CD4-positive, CD25-positive, alpha-beta regulatory T cell (primary cell): ENCODE results near the gene GEMIN4. TPM values are rescaled to one million over a fixed set of nuclear protein-coding genes. Genes with fewer than 3 reads are reported as not detected.
"Not testable (repeated sequence)": the region's sequence is repeated elsewhere in the genome, so short reads cannot be mapped to it uniquely, and the experiment has no call there.

ENCODE experiments used
- ATAC-seq, 2 donors: fragments of 150-1000 bp; cut with Tn5 transposase; one replicate each; pipeline ENCODE4 v1.10.0; 2021; ENCODE audit warnings: low read depth in 2 of 2, moderate number of reproducible peaks in 2 of 2, moderate library complexity in 1 of 2
- DNase-seq, 3 donors: peaks; one replicate each; pipeline versions ENCODE4 v3.0.0 to v3.0.0-alpha.2; 2012 to 2022; ENCODE audit warnings: mixed read lengths in 1 of 3
- H3K27ac ChIP-seq: one replicate; pipeline ENCODE4 v1.7.0; 2013; ENCODE audit warnings: mild to moderate bottlenecking, low read length; ENCODE audit not compliant: insufficient read depth, poor library complexity, severe bottlenecking
- H3K27me3 ChIP-seq: one replicate; pipeline ENCODE4 v1.7.0; 2013; ENCODE audit warnings: low read length; ENCODE audit not compliant: control insufficient read depth, insufficient read depth
- H3K36me3 ChIP-seq: one replicate; pipeline ENCODE4 v1.7.0; 2013; ENCODE audit warnings: mild to moderate bottlenecking, low read length, moderate library complexity; ENCODE audit not compliant: control insufficient read depth, insufficient read depth
- H3K4me1 ChIP-seq: 2 replicates; pipeline ENCODE4 v1.7.0; 2013; ENCODE audit warnings: mild to moderate bottlenecking, low read length; ENCODE audit not compliant: insufficient read depth, control insufficient read depth, poor library complexity, severe bottlenecking
- H3K4me3 ChIP-seq: one replicate; pipeline ENCODE4 v1.7.0; 2013; ENCODE audit warnings: low read depth, mild to moderate bottlenecking, low read length, moderate library complexity
- H3K9me3 ChIP-seq, 2 experiments: 1 replicate in 1 of 2; 2 replicates in 1 of 2; pipeline ENCODE4 v1.7.0; 2013; ENCODE audit warnings: low read length in 2 of 2, mild to moderate bottlenecking in 1 of 2, moderate library complexity in 1 of 2; ENCODE audit not compliant: control insufficient read depth in 2 of 2
- H3K27ac Mint-ChIP-seq, 3 donors: one replicate each; pipeline ENCODE4 v1.8.0; 2020 to 2022; ENCODE audit warnings: mild to moderate bottlenecking in 3 of 3, mixed read lengths in 3 of 3, moderate library complexity in 2 of 3
- H3K27me3 Mint-ChIP-seq: one replicate; pipeline ENCODE4 v1.8.0; 2022; ENCODE audit warnings: mild to moderate bottlenecking, mixed read lengths
- H3K36me3 Mint-ChIP-seq: one replicate; pipeline ENCODE4 v1.8.0; 2020; ENCODE audit warnings: mixed read lengths
- H3K4me1 Mint-ChIP-seq, 4 donors: one replicate each; pipeline ENCODE4 v1.8.0; 2020 to 2022; ENCODE audit warnings: mixed read lengths in 4 of 4, mild to moderate bottlenecking in 1 of 4
- H3K4me3 Mint-ChIP-seq, 4 donors: one replicate each; pipeline ENCODE4 v1.8.0; 2020 to 2022; ENCODE audit warnings: mild to moderate bottlenecking in 4 of 4, mixed read lengths in 4 of 4, moderate library complexity in 3 of 4
- H3K9me3 Mint-ChIP-seq, 7 donors: one replicate each; pipeline ENCODE4 v1.8.0; 2020 to 2022; ENCODE audit warnings: mixed read lengths in 7 of 7, mild to moderate bottlenecking in 3 of 7, moderate library complexity in 2 of 7
- polyA plus RNA-seq, 4 donors: library from polyadenylated mRNA; unstranded; fragments of 300-500 nt; fragmentation: Illumina TruSeq; gene quantifications; one replicate each; pipeline ENCODE4 v1.2.3, GENCODE V29; 2021
- total RNA-seq: library from RNA; stranded (reverse); gene quantifications from one replicate; pipeline ENCODE4 v1.2.3, GENCODE V29; 2022

The GEMIN4 gene
- total and polyA plus RNA-seq, 5 donors from 2014 or later = 9.2 to 34.7 (median 15.9) TPM

- H3K27me3 Mint-ChIP-seq = no peaks in the 10 kb centered on the region
Observed at GRCh38 chr17:795721-796120, 43.7 kb upstream of the GEMIN4 start.

DNA sequence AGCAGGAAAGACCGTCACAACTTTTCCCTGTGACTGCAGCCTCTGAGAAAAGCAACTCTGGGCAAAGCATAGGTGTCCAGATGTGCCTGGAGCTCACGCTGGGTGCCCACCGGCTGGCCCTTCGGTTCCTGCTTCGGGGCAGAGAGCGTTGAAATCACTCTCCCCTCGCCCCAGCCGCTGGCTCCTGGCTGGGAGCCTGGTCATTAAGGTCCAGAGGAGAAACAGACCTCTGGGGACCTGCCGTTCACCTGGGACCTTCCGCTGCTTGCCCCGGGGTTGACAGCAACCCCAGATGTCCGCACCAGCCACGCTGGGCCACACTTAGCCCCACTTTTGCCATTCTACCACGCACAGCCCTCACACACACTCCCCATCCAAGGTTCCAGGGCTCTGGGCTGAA lies 43.2 kb upstream of the GEMIN4 start:
- Mint-ChIP-seq H3K27ac (no peak overlapping the region), H3K36me3 (peaks cover 22% of the 10 kb centered on the region), H3K4me3 (no peak overlapping the region), H3K9me3 (no peaks in the 10 kb centered on the region), H3K27me3 (no peaks in the 10 kb centered on the region), H3K4me1 (peaks cover 0 to 6% (median 5%) of the 10 kb centered on the region in 4 donors)
- peaks cover 21% of the 10 kb centered on the region for H3K36me3 ChIP-seq
- no peaks in the 10 kb centered on the region for H3K27me3 ChIP-seq
- no peaks in the 10 kb centered on the region for H3K9me3 ChIP-seq
- H3K4me3 ChIP-seq = no peak overlapping the region
- DNase-seq (no peak), ATAC-seq (no peak)
- H3K4me1 ChIP-seq = no peaks in the 10 kb centered on the region
- H3K27ac ChIP-seq = no peak overlapping the region

More at GRCh38 chr17:795721-796120, 43.7 kb upstream of the GEMIN4 start:
- Histone ChIP-seq H3K36me3 (peaks cover 20% of the 10 kb centered on the region), H3K4me1 (no peaks in the 10 kb centered on the region), H3K9me3 (no peaks in the 10 kb centered on the region), H3K4me3 (no peak overlapping the region), H3K27me3 (no peaks in the 10 kb centered on the region), H3K27ac (no peak overlapping the region)
- DNase-seq (no peak), ATAC-seq (no peak)
- Mint-ChIP-seq H3K9me3 (no peaks in the 10 kb centered on the region), H3K4me1 (peaks cover 0 to 6% (median 5%) of the 10 kb centered on the region in 4 donors), H3K27ac (peak overlapping the region in 1 of 3 donors; percentile 26), H3K36me3 (peaks cover 22% of the 10 kb centered on the region), H3K4me3 (no peak overlapping the region)

DNA sequence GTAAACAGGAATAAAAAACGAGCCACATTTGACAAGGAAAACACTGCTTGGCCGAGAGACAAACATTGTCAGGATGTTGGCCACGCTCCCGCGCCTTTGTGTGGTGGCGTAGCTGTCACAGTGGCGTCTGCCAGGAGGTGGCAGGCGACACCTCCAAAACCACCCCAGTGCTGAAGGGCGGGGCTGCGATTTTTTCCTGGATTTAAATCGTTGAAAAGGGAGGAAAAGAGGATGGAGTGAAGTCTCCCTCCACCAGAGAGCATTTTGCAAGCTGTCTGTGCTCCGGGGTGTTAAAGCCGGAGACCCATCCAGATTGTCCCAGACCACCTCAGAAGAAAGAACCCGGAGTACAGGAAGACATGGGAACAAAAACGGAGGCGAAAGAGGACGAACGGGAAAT lies 42.8 kb upstream of the GEMIN4 start:
- Histone ChIP-seq H3K4me1 (no peaks in the 10 kb centered on the region), H3K9me3 (no peaks in the 10 kb centered on the region), H3K4me3 (no peak overlapping the region), H3K36me3 (peaks cover 25% of the 10 kb centered on the region), H3K27ac (no peak overlapping the region), H3K27me3 (no peaks in the 10 kb centered on the region)
- DNase-seq = peak in 2 of 3 donors; percentile 37 to 47
- ATAC-seq = peak; percentile 55 to 70
- peak overlapping the region in 1 of 3 donors; percentile 67 for H3K27ac Mint-ChIP-seq
- no peaks in the 10 kb centered on the region for H3K27me3 Mint-ChIP-seq
- H3K9me3 Mint-ChIP-seq = no peaks in the 10 kb centered on the region
- peaks cover 0 to 6% (median 5%) of the 10 kb centered on the region in 4 donors for H3K4me1 Mint-ChIP-seq
- H3K4me3 Mint-ChIP-seq = no peak overlapping the region
- H3K36me3 Mint-ChIP-seq = peaks cover 26% of the 10 kb centered on the region

GRCh38 chr17:792277-792676 lies 40.2 kb upstream of the GEMIN4 start:
- DNase-seq (no peak), ATAC-seq (no peak)
- no peaks in the 10 kb centered on the region for H3K9me3 Mint-ChIP-seq
- Histone ChIP-seq H3K9me3 (no peaks in the 10 kb centered on the region), H3K27ac (no peak overlapping the region), H3K4me3 (no peak overlapping the region), H3K36me3 (peaks cover 48% of the 10 kb centered on the region), H3K4me1 (no peaks in the 10 kb centered on the region), H3K27me3 (no peaks in the 10 kb centered on the region)
- no peaks in the 10 kb centered on the region for H3K27me3 Mint-ChIP-seq
- H3K36me3 Mint-ChIP-seq = peaks cover 38% of the 10 kb centered on the region
- no peak overlapping the region for H3K4me3 Mint-ChIP-seq
- H3K4me1 Mint-ChIP-seq = peaks cover 0 to 6% (median 5%) of the 10 kb centered on the region in 4 donors
- no peak overlapping the region for H3K27ac Mint-ChIP-seq

DNA sequence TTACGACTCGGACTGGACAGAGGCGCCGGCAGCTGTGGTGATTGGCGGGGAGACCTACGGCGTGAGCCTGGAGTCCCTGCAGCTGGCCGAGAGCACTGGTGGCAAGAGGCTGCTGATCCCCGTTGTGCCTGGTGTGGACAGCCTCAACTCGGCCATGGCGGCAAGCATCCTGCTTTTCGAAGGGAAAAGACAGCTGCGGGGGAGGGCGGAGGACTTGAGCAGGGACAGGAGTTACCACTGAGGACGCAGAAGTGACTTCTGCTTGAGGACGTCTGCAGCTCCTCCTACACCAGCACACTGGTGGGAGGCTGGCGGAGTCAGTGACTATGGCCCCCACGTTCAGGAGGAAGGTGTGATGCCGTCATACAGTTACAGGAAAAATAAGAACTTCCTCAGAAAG lies 39.8 kb upstream of the GEMIN4 start:
- ATAC-seq (no peak), DNase-seq (no peak)
- no peak overlapping the region for H3K27ac Mint-ChIP-seq
- Histone ChIP-seq H3K4me1 (no peaks in the 10 kb centered on the region), H3K27ac (no peak overlapping the region), H3K27me3 (no peaks in the 10 kb centered on the region), H3K36me3 (peaks cover 51% of the 10 kb centered on the region), H3K4me3 (no peak overlapping the region), H3K9me3 (no peaks in the 10 kb centered on the region)
- no peaks in the 10 kb centered on the region for H3K9me3 Mint-ChIP-seq
- H3K27me3 Mint-ChIP-seq = no peaks in the 10 kb centered on the region
- peaks cover 0 to 7% (median 6%) of the 10 kb centered on the region in 4 donors for H3K4me1 Mint-ChIP-seq
- H3K36me3 Mint-ChIP-seq = peaks cover 41% of the 10 kb centered on the region
- no peak overlapping the region for H3K4me3 Mint-ChIP-seq

DNA sequence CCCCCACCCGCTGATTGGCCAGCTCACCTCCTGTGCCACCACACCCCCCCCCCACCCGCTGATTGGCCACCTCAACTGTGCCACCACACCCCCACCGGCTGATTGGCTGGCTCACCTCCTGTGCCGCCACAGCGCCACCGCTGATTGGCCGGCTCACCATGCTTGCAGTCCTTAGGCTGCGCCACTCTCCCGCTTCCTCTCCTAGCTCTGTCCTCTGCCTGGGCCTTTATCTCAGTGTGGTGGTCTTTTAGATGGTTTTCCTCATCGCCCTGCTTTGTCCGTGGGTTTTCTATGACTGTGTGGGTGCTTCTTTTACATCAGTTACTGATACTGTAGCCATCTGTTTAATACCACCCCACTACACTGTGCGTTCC lies 38.8 kb upstream of the GEMIN4 start:
- H3K36me3 ChIP-seq = peaks cover 55% of the 10 kb centered on the region
- not testable (repeated sequence) for H3K9me3 Mint-ChIP-seq, ATAC-seq

DNA sequence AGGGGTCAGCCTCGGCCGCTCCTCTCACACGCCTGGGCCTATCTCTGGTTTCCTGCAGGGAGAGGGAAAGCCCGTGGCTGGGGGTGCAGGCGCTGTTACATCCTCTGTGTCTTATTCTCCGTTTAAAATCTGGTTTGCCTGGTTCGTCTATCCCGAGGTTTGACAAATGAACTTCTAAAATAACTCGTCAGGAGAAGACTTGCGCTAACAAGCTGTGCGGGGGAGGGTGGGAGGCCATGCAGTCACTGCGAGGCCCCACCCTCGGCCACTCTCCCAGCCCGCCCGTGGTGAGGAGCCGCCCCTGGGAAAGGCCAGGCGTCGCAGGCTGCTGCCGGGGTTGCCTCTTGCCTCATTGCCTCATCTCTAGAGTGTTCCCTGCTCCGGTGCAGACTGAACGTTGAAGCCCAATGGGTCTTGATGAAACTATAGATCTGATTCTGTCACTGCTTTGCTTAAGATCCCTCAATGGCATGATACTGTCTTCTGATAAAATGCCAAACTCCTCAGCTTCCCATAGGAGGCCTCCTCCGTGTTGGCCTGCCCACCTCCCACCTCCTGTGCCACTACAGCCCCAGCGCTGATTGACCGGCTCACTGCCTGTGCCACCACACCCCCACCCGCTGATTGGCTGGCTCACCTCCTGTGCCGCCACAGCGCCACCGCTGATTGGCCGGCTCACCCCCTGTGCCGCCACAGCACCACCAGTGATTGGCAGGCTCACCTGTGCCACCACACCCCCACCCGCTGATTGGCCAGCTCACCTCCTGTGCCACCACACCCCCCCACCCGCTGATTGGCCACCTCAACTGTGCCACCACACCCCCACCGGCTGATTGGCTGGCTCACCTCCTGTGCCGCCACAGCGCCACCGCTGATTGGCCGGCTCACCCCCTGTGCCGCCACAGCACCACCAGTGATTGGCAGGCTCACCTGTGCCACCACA lies 38.1 kb upstream of the GEMIN4 start:
- not testable (repeated sequence) for H3K4me1 Mint-ChIP-seq, H3K9me3 ChIP-seq, H3K4me3 ChIP-seq, ATAC-seq, H3K4me1 ChIP-seq, H3K4me3 Mint-ChIP-seq, DNase-seq, H3K9me3 Mint-ChIP-seq, H3K27me3 ChIP-seq, H3K27me3 Mint-ChIP-seq, H3K27ac ChIP-seq
- Mint-ChIP-seq H3K27ac (peak overlapping the region in 1 of 3 donors; percentile 14), H3K36me3 (peaks cover 41% of the 10 kb centered on the region)
- peaks cover 60% of the 10 kb centered on the region for H3K36me3 ChIP-seq

More for the DNA sequence above, 38.8 kb upstream of the GEMIN4 start:
- not testable (repeated sequence) for H3K27ac Mint-ChIP-seq, H3K27me3 ChIP-seq, H3K27me3 Mint-ChIP-seq, H3K4me3 ChIP-seq, H3K9me3 ChIP-seq, H3K4me1 Mint-ChIP-seq, H3K4me1 ChIP-seq, H3K27ac ChIP-seq, DNase-seq, H3K4me3 Mint-ChIP-seq
- H3K36me3 Mint-ChIP-seq = peaks cover 41% of the 10 kb centered on the region
